Smooth muscle cell (in vitro differentiated cells): Measurements from ENCODE around the gene MISP3. TPM values are rescaled to one million over a fixed set of nuclear protein-coding genes. Genes with fewer than 3 reads are reported as not detected.
"Not testable (repeated sequence)": the region's sequence is repeated elsewhere in the genome, so short reads cannot be mapped to it uniquely, and the experiment has no call there.

Source experiments
- DNase-seq: peaks from one replicate; lab custom pipeline; 2025; ENCODE audit not compliant: unreplicated experiment; lab: John Stamatoyannopoulos, UW
- H2AFZ ChIP-seq: fragments of 200-600 bp; sonication (generic); 2 replicates; pipeline ENCODE4 v1.6.0; 2016; ENCODE audit warnings: antibody characterized with exemption, low read depth, mild to moderate bottlenecking
- H3F3A ChIP-seq: fragments of 200-600 bp; sonication (generic); 2 replicates; pipeline ENCODE4 v1.6.0; 2017; ENCODE audit warnings: antibody characterized with exemption, low read depth
- H3K27ac ChIP-seq: fragments of 200-600 bp; sonication (generic); 2 replicates; pipeline ENCODE4 v1.5.1; 2016; ENCODE audit warnings: low read depth, mild to moderate bottlenecking
- H3K27me3 ChIP-seq: fragments of 200-600 bp; sonication (generic); 2 replicates; pipeline ENCODE4 v1.6.1; 2016; ENCODE audit warnings: low read depth, mild to moderate bottlenecking
- H3K36me3 ChIP-seq: fragments of 200-600 bp; sonication (generic); 2 replicates; pipeline ENCODE4 v1.5.1; 2016; ENCODE audit warnings: low read depth
- H3K4me1 ChIP-seq: fragments of 200-600 bp; sonication (generic); 2 replicates; pipeline ENCODE4 v1.5.1; 2016; ENCODE audit warnings: low read depth
- H3K4me2 ChIP-seq: fragments of 200-600 bp; sonication (generic); 2 replicates; pipeline ENCODE4 v1.6.0; 2016; ENCODE audit warnings: mild to moderate bottlenecking
- H3K4me3 ChIP-seq: fragments of 200-600 bp; sonication (generic); 2 replicates; pipeline ENCODE4 v1.5.1; 2016; ENCODE audit warnings: mild to moderate bottlenecking
- H3K79me2 ChIP-seq: fragments of 200-600 bp; sonication (generic); 2 replicates; pipeline ENCODE4 v1.6.0; 2016; ENCODE audit warnings: low read depth, mild to moderate bottlenecking
- H3K9ac ChIP-seq: fragments of 200-600 bp; sonication (generic); 2 replicates; pipeline ENCODE4 v1.6.0; 2016; ENCODE audit warnings: low read depth
- H3K9me3 ChIP-seq: fragments of 200-600 bp; sonication (generic); replicated peaks from 2 replicates; pipeline ENCODE4 v1.5.1; 2016; ENCODE audit warnings: low read depth
- H4K20me1 ChIP-seq: fragments of 200-600 bp; sonication (generic); 2 replicates; pipeline ENCODE4 v1.6.0; 2016; ENCODE audit warnings: low read depth
- CTCF ChIP-seq: fragments of 200-600 bp; sonication (generic); IDR thresholded peaks from 2 replicates; pipeline ENCODE4 v1.5.1; 2017; ENCODE audit warnings: borderline replicate concordance, mild to moderate bottlenecking, antibody characterized with exemption; ENCODE audit not compliant: insufficient read depth, poor library complexity, severe bottlenecking
- WGBS: methylation state at CpG from one replicate; pipeline ENCODE4 v1.1.7; 2016; ENCODE audit warnings: low lambda C conversion rate; 5-methylcytosine and 5-hydroxymethylcytosine counted together
- polyA plus RNA-seq: library from polyadenylated mRNA; unstranded; fragments of >200 nt; fragmentation: Nextera tagmentation; extraction: Ambion mirVana; gene quantifications from 2 replicates; pipeline ENCODE4 v1.2.1, GENCODE V29; 2016
- total RNA-seq: library from RNA; depleted of rRNA; stranded (reverse); fragments of >200 nt; gene quantifications from 2 replicates; pipeline ENCODE4 v1.2.3, GENCODE V29; 2014

Gene MISP3
- total and polyA plus RNA-seq, 2 experiments from 2014 or later, result 0.61 to 2.4 TPM

- Histone ChIP-seq H3K4me3 (no peak overlapping the region), H3K27me3 (no peaks in the 10 kb centered on the region)
- no peak for TF ChIP-seq CTCF
Measured at GRCh38 chr19:14033946-14034345, 38.6 kb upstream of the MISP3 start.

GRCh38 chr19:14035159-14035558, 37.4 kb upstream of the MISP3 start:
- not testable (repeated sequence) for H3F3A ChIP-seq, H3K27ac ChIP-seq, H3K9me3 ChIP-seq, DNase-seq, H3K36me3 ChIP-seq, H3K4me2 ChIP-seq, H3K4me3 ChIP-seq, H4K20me1 ChIP-seq, H2AFZ ChIP-seq, H3K27me3 ChIP-seq, H3K4me1 ChIP-seq, H3K9ac ChIP-seq, H3K79me2 ChIP-seq
- 92% methylated on average over 12 of the region's 12 CpGs for WGBS

More at GRCh38 chr19:14033946-14034345, 38.6 kb upstream of the MISP3 start:
- DNase-seq, result no peak
- WGBS, result 98% methylated on average over 2 of the region's 2 CpGs
- Histone ChIP-seq H3K9ac (no peak overlapping the region), H3K27ac (no peak overlapping the region), H3K36me3 (no peaks in the 10 kb centered on the region), H3K79me2 (no peaks in the 10 kb centered on the region), H3K9me3 (no peaks in the 10 kb centered on the region), H4K20me1 (no peaks in the 10 kb centered on the region), H3K4me2 (no peak overlapping the region), H3K4me1 (peaks cover 9% of the 10 kb centered on the region), H3F3A (no peaks in the 10 kb centered on the region), H2AFZ (no peak overlapping the region)

- TF ChIP-seq CTCF, result no peak
- Histone ChIP-seq H4K20me1 (no peaks in the 10 kb centered on the region), H3K36me3 (no peaks in the 10 kb centered on the region), H3F3A (no peaks in the 10 kb centered on the region), H3K9me3 (no peaks in the 10 kb centered on the region), H2AFZ (no peak overlapping the region), H3K9ac (no peak overlapping the region), H3K4me1 (peaks cover 9% of the 10 kb centered on the region), H3K79me2 (no peaks in the 10 kb centered on the region), H3K4me2 (no peak overlapping the region), H3K27ac (no peak overlapping the region), H3K27me3 (no peaks in the 10 kb centered on the region), H3K4me3 (no peak overlapping the region)
- DNase-seq, result no peak
- WGBS, result 72% methylated on average over 7 of the region's 7 CpGs
Measured at GRCh38 chr19:14035706-14036105, 36.9 kb upstream of the MISP3 start.

- Histone ChIP-seq H3K79me2 (no peaks in the 10 kb centered on the region), H3K9ac (no peak overlapping the region), H3F3A (no peaks in the 10 kb centered on the region), H3K4me2 (no peak overlapping the region), H3K27me3 (no peaks in the 10 kb centered on the region), H3K9me3 (no peaks in the 10 kb centered on the region), H2AFZ (no peak overlapping the region), H3K36me3 (no peaks in the 10 kb centered on the region), H3K27ac (no peak overlapping the region), H4K20me1 (no peaks in the 10 kb centered on the region), H3K4me3 (no peak overlapping the region), H3K4me1 (no peaks in the 10 kb centered on the region)
- WGBS, result 79% methylated on average over 6 of the region's 7 CpGs
- no peak for TF ChIP-seq CTCF
- DNase-seq, result no peak
Measured at GRCh38 chr19:14039181-14039580, 33.4 kb upstream of the MISP3 start.
